Epithelial cell of proximal tubule (primary cell): Measurements from ENCODE around the gene SAFB. TPM values are rescaled to one million over a fixed set of nuclear protein-coding genes. Genes with fewer than 3 reads are reported as not detected.

Source experiments
- DNase-seq: peaks from one replicate; pipeline ENCODE4 v3.0.0-alpha.2; 2011; ENCODE audit warnings: low read depth
- H3K4me3 ChIP-seq: 2 replicates; pipeline ENCODE4 v1.5.1; 2011; ENCODE audit warnings: low read depth, mild to moderate bottlenecking, low read length
- total RNA-seq: library from RNA; depleted of rRNA; stranded (reverse); fragments of >200 nt; gene quantifications from 2 replicates; pipeline ENCODE4 v1.2.3, GENCODE V29; 2015
- TF ChIP-seq, protein P1 (sequence below): conservative IDR thresholded peaks from 2 replicates; pipeline ENCODE4 v1.5.1; 2012; ENCODE audit warnings: low read depth, mild to moderate bottlenecking, low read length

SAFB gene
- total RNA-seq, 1 donor from 2014 or later, result 65.6 TPM

DNA sequence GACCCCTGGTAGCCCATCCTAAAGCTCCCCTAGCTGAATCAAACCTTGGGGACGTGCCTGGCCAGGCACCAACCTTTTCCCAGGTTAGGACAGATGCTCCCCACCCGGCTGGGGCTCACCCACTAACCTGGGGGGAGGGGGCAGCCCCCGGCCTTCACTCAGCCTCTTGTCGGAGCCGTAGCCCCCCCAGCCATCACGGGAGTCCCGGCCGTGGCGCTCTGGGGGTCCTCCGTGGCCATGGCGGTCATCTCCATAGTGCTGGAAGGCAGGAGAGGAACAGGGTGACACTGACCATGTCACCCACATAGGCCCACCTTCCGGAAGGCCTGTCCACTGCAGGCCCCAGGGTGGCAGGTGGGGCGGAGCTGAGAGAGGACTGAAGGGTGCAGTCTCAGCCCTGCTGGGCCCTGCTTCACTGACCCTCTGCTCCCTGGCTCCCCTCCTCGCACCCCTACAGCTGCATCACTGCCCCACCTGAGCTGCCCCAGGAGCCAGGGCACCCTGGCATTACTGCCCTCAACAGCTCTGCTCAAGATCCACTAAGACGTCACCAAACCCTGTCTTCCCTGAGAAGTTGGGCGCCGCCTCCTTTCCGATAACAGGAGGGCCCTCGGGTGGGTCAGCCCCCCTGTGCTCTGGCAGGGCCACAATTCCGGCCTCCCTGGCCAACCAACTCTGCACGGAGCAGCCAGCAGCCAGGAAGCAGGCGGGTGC, 32.6 kb upstream of the SAFB start:
- TF ChIP-seq, protein P1, sequence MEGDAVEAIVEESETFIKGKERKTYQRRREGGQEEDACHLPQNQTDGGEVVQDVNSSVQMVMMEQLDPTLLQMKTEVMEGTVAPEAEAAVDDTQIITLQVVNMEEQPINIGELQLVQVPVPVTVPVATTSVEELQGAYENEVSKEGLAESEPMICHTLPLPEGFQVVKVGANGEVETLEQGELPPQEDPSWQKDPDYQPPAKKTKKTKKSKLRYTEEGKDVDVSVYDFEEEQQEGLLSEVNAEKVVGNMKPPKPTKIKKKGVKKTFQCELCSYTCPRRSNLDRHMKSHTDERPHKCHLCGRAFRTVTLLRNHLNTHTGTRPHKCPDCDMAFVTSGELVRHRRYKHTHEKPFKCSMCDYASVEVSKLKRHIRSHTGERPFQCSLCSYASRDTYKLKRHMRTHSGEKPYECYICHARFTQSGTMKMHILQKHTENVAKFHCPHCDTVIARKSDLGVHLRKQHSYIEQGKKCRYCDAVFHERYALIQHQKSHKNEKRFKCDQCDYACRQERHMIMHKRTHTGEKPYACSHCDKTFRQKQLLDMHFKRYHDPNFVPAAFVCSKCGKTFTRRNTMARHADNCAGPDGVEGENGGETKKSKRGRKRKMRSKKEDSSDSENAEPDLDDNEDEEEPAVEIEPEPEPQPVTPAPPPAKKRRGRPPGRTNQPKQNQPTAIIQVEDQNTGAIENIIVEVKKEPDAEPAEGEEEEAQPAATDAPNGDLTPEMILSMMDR, result no peak
- no peak for DNase-seq
- H3K4me3 ChIP-seq, result no peak overlapping the region

DNA sequence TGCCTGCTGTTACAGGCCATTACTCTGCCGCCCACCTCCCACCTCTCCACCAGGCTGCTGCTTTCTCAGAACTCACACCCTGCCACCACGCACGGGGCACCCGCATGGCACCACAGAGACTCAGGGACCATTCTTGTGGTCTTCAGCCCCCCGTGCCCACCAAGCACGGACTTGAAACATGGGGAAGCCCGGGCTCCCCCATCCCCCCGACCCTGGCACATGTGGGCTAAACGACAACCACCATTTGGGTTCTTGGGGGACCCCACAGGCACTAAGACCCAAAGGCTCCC, 32.1 kb upstream of the SAFB start:
- DNase-seq, result no peak
- no peak overlapping the region for H3K4me3 ChIP-seq
- TF ChIP-seq, protein P1, result no peak

DNA sequence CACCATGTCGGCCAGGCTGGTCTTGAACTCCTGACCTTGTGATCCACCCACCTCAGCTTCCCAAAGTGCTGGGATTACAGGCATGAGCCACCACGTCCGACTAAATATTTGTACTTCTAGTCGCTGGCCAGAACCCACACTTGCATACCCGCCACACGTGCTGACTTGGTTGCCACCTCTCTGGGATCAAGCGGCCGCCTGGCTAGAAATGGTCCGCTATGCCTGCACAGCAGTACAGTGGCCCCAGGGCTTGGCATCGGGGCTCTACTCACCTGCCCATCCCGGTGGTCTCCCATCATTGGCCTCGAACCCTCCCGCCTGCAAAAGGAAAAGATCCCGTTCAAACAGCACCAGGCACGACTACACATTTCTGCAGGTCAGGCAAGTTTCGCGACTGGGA, 31.4 kb upstream of the SAFB start:
- TF ChIP-seq, protein P1, result no peak

DNA sequence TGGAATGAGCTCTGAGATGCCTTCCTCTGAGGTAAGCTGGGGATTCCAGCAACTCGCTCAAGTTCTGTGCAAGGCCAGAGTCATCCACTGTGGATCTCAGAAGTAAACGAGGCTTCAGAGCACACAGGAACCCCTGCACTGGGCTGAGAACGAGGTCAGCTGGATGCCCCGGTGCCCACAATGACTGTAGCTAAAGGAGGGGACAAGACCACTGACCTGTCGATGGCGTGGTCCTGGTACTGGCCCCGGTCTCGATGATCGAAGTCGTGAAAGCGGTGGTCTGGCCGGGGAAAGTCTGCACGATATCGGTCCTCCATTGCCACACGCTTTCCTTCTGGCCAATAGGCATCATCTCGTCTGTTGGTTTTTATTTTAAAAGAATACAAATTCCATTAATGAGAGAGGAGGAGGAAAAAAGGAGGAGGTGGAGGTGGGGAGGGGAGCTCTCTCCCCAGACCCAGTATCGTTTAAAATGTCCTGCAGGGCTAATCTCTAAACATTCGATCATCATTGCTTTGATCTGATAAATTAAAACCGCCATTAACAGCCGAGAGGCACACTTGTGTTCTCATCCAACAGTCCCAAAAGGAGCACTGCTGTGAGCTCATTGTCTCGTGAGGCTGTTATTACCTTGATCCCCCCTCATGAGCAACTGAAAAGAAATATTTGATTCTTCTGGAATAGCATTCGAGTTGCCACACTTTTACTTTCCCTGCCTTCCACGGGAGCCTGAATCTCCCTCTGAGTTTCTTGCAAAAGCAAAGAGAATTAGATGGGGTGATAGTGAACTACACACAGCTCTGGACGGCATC, 30.1 kb upstream of the SAFB start:
- DNase-seq, result no peak
- TF ChIP-seq, protein P1, result no peak
- no peak overlapping the region for H3K4me3 ChIP-seq

More for the DNA sequence above, 31.4 kb upstream of the SAFB start:
- DNase-seq, result no peak
- H3K4me3 ChIP-seq, result no peak overlapping the region

DNA sequence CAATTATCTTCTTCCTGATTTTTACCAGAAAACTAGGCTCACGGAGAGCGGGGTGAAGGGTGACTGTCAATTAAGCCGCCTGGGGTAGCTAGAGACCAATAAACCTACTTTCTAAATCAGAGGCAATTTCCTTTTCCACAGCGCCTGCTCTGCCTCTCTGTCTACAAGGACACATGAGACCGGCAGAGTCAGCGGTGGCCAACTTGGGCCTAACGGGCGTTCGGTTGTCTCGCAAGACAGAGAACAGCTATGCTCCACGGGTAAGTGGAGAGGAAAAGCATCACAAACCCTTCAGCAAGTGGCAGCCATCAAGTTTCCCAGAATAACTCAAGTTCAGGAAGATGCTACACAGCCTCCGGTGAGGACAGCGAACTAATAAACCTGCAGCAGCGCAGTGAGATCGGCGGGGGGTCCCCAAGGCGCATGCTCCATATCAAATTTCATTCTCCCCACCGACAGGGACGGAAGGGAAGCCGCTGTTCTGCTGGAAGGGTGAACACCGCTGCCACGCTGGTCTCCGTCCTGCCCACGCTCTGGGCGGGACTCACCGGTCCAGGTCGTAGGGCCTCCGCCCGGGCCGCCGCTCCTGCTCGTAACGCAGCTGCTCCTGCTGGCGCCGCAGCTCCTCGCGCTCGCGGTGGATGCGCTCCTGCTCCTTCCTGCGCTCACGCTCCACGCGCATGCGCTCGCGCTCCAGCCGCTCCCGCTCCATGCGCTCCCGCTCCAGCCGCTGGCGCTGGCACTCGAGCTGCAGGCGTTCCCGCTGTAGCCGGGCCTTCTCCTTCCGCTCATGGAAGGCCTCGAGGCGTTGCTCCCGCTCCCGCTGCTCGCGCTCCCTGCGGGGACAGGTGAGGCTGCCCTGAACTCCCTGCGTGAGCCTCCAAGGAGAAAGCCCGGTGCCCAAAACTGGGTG, 29.3 kb upstream of the SAFB start:
- no peak overlapping the region for H3K4me3 ChIP-seq
- no peak for DNase-seq
- TF ChIP-seq, protein P1, result no peak

DNA sequence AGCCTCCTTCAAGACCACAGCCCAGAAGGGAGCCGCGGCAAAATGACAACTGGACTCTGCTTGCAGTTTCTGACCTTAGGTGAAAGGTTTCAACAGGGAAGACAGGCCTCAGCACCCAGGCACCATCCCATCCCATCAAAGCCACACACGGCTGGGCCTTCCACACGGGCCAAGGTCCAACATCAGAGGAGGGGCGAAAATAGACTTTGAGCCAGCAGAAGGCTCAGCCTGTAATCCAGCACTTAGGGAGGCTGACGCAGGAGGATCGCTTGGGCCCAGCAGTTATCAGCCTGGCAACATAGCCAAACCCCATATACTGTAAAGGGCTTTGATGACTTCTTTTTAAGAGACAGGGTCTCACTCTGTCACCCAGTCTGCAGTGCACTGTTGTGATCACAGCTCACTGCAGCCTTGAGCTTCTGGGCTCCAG, 28.3 kb upstream of the SAFB start:
- TF ChIP-seq, protein P1, result no peak
- DNase-seq, result no peak
- H3K4me3 ChIP-seq, result no peak overlapping the region
